Measurements from ENCODE around the gene IFNAR1. TPM values are rescaled to one million over a fixed set of nuclear protein-coding genes. Genes with fewer than 3 reads are reported as not detected.

IFNAR1 gene
- total RNA-seq, 1 experiment from 2014 or later: 14.2 TPM

DNA sequence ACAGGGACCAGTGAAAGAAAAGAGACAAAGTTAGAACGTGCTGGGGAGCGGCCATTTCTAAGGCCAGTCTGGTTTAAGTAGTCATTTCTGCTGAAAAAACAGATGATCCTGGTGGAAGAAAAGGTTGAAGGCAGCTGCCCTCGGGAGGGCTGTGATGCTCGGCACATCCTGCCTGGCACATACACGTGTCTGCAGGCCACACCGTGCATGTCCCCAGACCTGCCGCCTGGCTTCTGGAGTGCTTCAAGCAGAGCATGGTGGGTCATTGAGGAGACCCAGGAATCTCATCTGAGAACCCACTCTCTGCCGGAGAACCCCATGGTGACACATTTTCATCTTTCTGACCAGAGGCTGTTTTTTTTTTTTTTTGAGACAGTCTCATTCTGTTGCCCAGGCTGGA lies 32.4 kb downstream of the IFNAR1 start:
- Mint-ChIP-seq H3K27ac (peak overlapping the region in 1 of 3 experiments; percentile 14; a peak in 2 of 7 replicates), H3K9me3 (no peaks in the 10 kb centered on the region; a peak in 1 of 5 replicates), H3K4me3 (no peak overlapping the region), H3K27me3 (ENCODE audit: low read depth) (no peaks in the 10 kb centered on the region), H3K36me3 (ENCODE audit: insufficient read depth in 1 of 3, low read depth in 3 of 3) (peaks cover 8 to 30% (median 16%) of the 10 kb centered on the region in 3 experiments; a peak in 5 of 7 replicates), H3K4me1 (peaks cover 12 to 13% of the 10 kb centered on the region in 2 experiments)
- Histone ChIP-seq H2BK15ac (ENCODE audit: low read depth, low read length) (no peak overlapping the region), H2BK12ac (ENCODE audit: insufficient read length, low read depth, low read length) (no peak overlapping the region), H2BK20ac (ENCODE audit: low read depth, low read length, poor library complexity, severe bottlenecking) (no peak overlapping the region), H3K56ac (ENCODE audit: insufficient read length, low read depth, low read length) (no peak overlapping the region), H2AFZ (ENCODE audit: low read length) (no peak overlapping the region), H3K27ac (ENCODE audit: insufficient read length, low read depth, low read length) (no peak overlapping the region), H2BK120ac (ENCODE audit: low read depth, low read length, poor library complexity, severe bottlenecking) (no peak overlapping the region), H3K4me1 (ENCODE audit: insufficient read depth, low read length) (no peaks in the 10 kb centered on the region), H3K4me2 (ENCODE audit: insufficient read depth, insufficient read length, low read length) (no peak overlapping the region), H2AK5ac (ENCODE audit: insufficient read length, low read length) (no peak overlapping the region), H4K91ac (ENCODE audit: insufficient read length, low read depth, low read length) (no peak overlapping the region), H3K4ac (ENCODE audit: low read depth, low read length) (no peak overlapping the region), H3K27me3 (ENCODE audit: insufficient read depth, low read length) (no peaks in the 10 kb centered on the region), H3K9ac (ENCODE audit: extremely low read depth, insufficient read length, low read length) (no peak overlapping the region), H4K8ac (replicated peaks; ENCODE audit: insufficient read length, low read depth, low read length) (no peak overlapping the region), H3K18ac (ENCODE audit: insufficient read length, low read depth, low read length) (no peak overlapping the region), H4K5ac (ENCODE audit: insufficient read length, low read depth, low read length) (no peak overlapping the region), H3K79me1 (ENCODE audit: insufficient read depth, low read depth, low read length, poor library complexity, severe bottlenecking) (no peaks in the 10 kb centered on the region), H3T11ph (ENCODE audit: low read length) (no peak overlapping the region), H3K14ac (ENCODE audit: insufficient read depth, low read length) (no peak overlapping the region), H3K23ac (ENCODE audit: insufficient read length, low read depth, low read length) (no peak overlapping the region), H3K79me2 (ENCODE audit: insufficient read depth, low read length) (no peaks in the 10 kb centered on the region), H3K9me3 (ENCODE audit: control insufficient read depth, low read depth, low read length) (no peaks in the 10 kb centered on the region), H4K20me1 (ENCODE audit: control insufficient read depth, insufficient read depth, insufficient read length) (no peaks in the 10 kb centered on the region), H3K23me2 (ENCODE audit: insufficient read length, low read depth, low read length, poor library complexity, severe bottlenecking) (no peaks in the 10 kb centered on the region), H2BK5ac (ENCODE audit: insufficient read length, low read length) (no peak overlapping the region)
- DNase-seq: no peak
- TF ChIP-seq, protein P1, sequence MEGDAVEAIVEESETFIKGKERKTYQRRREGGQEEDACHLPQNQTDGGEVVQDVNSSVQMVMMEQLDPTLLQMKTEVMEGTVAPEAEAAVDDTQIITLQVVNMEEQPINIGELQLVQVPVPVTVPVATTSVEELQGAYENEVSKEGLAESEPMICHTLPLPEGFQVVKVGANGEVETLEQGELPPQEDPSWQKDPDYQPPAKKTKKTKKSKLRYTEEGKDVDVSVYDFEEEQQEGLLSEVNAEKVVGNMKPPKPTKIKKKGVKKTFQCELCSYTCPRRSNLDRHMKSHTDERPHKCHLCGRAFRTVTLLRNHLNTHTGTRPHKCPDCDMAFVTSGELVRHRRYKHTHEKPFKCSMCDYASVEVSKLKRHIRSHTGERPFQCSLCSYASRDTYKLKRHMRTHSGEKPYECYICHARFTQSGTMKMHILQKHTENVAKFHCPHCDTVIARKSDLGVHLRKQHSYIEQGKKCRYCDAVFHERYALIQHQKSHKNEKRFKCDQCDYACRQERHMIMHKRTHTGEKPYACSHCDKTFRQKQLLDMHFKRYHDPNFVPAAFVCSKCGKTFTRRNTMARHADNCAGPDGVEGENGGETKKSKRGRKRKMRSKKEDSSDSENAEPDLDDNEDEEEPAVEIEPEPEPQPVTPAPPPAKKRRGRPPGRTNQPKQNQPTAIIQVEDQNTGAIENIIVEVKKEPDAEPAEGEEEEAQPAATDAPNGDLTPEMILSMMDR (conservative IDR thresholded peaks at IDR 0.05): no peak
- WGBS (ENCODE audit: extremely low coverage, insufficient read length, low lambda C conversion rate): no CpG with 5 or more reads among the region's 8 CpGs
